ENCODE data around the gene ARID1B. TPM values are rescaled to one million over a fixed set of nuclear protein-coding genes. Genes with fewer than 3 reads are reported as not detected.

ARID1B gene
- total and polyA plus RNA-seq, 9 of the 15 experiments (the other 6 are each of a cell fraction or from before 2014, with no cell fraction given) = 12.5 to 50.5 (median 25.8) TPM

DNA sequence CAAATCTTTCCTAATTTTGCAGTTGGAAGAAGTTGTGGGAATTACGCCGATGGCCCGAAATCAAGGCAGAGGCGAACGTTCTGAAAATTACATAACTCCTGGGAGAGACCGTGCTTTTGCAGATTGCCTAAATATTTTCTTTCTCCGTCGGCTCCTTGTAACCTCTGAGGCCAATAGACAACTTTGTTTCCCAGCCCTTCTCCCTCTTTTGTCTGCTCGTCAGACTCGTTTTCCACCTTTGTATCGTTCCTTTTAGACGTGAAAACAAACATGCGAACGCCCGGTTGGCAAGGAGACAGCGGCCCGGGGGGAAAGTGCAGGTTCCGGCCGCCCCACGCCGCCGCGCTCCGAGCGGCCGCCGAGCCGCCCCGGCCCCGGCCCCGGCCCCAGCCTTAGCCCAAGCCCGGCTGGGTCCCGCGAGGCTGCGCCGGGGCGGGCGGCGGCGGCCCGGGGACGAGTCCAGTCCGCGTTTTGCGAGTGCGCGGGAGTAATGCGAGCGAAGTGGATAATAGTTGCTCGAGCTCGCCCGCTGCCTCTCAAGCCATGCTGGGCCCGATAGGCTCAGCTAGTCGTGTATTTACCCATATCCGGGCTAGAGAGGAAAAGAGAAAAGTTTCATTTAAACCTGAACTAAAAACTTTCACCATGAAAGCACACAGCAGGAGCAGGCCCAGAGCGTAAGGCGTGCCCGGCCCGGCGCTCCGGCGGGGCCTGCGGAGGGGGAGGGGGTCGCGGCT lies at the start of gene ARID1B (continued):
- TF ChIP-seq KDM2B (CRISPR knock-in tag; IDR thresholded peaks at IDR 0.05) = peak; percentile 83; the same call in 1 of the 2 replicates
- TF ChIP-seq HDGF (IDR thresholded peaks at IDR 0.05) = no peak
- peak; percentile 88; the same call in 1 of the 2 replicates for TF ChIP-seq ZNF395 (CRISPR knock-in tag; IDR thresholded peaks at IDR 0.05)
- TF ChIP-seq ZFP30 (CRISPR knock-in tag; IDR thresholded peaks at IDR 0.05; ENCODE audit: borderline replicate concordance) = no peak
- no peak; the same call in 1 of the 2 replicates for TF ChIP-seq FOXP4 (CRISPR knock-in tag; IDR thresholded peaks at IDR 0.05; ENCODE audit: borderline replicate concordance)
- 0 out of 2 replicates have a peak, but pooled peaks have one; percentile 17 for TF ChIP-seq RNF2 (IDR thresholded peaks at IDR 0.05)
- TF ChIP-seq, protein P1, sequence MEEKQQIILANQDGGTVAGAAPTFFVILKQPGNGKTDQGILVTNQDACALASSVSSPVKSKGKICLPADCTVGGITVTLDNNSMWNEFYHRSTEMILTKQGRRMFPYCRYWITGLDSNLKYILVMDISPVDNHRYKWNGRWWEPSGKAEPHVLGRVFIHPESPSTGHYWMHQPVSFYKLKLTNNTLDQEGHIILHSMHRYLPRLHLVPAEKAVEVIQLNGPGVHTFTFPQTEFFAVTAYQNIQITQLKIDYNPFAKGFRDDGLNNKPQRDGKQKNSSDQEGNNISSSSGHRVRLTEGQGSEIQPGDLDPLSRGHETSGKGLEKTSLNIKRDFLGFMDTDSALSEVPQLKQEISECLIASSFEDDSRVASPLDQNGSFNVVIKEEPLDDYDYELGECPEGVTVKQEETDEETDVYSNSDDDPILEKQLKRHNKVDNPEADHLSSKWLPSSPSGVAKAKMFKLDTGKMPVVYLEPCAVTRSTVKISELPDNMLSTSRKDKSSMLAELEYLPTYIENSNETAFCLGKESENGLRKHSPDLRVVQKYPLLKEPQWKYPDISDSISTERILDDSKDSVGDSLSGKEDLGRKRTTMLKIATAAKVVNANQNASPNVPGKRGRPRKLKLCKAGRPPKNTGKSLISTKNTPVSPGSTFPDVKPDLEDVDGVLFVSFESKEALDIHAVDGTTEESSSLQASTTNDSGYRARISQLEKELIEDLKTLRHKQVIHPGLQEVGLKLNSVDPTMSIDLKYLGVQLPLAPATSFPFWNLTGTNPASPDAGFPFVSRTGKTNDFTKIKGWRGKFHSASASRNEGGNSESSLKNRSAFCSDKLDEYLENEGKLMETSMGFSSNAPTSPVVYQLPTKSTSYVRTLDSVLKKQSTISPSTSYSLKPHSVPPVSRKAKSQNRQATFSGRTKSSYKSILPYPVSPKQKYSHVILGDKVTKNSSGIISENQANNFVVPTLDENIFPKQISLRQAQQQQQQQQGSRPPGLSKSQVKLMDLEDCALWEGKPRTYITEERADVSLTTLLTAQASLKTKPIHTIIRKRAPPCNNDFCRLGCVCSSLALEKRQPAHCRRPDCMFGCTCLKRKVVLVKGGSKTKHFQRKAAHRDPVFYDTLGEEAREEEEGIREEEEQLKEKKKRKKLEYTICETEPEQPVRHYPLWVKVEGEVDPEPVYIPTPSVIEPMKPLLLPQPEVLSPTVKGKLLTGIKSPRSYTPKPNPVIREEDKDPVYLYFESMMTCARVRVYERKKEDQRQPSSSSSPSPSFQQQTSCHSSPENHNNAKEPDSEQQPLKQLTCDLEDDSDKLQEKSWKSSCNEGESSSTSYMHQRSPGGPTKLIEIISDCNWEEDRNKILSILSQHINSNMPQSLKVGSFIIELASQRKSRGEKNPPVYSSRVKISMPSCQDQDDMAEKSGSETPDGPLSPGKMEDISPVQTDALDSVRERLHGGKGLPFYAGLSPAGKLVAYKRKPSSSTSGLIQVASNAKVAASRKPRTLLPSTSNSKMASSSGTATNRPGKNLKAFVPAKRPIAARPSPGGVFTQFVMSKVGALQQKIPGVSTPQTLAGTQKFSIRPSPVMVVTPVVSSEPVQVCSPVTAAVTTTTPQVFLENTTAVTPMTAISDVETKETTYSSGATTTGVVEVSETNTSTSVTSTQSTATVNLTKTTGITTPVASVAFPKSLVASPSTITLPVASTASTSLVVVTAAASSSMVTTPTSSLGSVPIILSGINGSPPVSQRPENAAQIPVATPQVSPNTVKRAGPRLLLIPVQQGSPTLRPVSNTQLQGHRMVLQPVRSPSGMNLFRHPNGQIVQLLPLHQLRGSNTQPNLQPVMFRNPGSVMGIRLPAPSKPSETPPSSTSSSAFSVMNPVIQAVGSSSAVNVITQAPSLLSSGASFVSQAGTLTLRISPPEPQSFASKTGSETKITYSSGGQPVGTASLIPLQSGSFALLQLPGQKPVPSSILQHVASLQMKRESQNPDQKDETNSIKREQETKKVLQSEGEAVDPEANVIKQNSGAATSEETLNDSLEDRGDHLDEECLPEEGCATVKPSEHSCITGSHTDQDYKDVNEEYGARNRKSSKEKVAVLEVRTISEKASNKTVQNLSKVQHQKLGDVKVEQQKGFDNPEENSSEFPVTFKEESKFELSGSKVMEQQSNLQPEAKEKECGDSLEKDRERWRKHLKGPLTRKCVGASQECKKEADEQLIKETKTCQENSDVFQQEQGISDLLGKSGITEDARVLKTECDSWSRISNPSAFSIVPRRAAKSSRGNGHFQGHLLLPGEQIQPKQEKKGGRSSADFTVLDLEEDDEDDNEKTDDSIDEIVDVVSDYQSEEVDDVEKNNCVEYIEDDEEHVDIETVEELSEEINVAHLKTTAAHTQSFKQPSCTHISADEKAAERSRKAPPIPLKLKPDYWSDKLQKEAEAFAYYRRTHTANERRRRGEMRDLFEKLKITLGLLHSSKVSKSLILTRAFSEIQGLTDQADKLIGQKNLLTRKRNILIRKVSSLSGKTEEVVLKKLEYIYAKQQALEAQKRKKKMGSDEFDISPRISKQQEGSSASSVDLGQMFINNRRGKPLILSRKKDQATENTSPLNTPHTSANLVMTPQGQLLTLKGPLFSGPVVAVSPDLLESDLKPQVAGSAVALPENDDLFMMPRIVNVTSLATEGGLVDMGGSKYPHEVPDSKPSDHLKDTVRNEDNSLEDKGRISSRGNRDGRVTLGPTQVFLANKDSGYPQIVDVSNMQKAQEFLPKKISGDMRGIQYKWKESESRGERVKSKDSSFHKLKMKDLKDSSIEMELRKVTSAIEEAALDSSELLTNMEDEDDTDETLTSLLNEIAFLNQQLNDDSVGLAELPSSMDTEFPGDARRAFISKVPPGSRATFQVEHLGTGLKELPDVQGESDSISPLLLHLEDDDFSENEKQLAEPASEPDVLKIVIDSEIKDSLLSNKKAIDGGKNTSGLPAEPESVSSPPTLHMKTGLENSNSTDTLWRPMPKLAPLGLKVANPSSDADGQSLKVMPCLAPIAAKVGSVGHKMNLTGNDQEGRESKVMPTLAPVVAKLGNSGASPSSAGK (IDR thresholded peaks at IDR 0.05) = peak; percentile 37
- peak; percentile 17; the same call in 1 of the 2 replicates for TF ChIP-seq CTBP1 (IDR thresholded peaks at IDR 0.05; ENCODE audit: borderline replicate concordance)
- TF ChIP-seq ZKSCAN8 (CRISPR knock-in tag; IDR thresholded peaks at IDR 0.05) = peak; percentile 97
- no peak for TF ChIP-seq ZNF668 (CRISPR knock-in tag; IDR thresholded peaks at IDR 0.05)
- TF ChIP-seq ZNF76 (CRISPR knock-in tag; IDR thresholded peaks at IDR 0.05; ENCODE audit: borderline replicate concordance) = 0 out of 2 replicates have a peak, but pooled peaks have one; percentile 59
- TF ChIP-seq RBM34 (IDR thresholded peaks at IDR 0.05; ENCODE audit: borderline replicate concordance, insufficient read depth, low read length) = no peak
